Nucleus accumbens (tissue), 56 donors: ENCODE data around the gene SPIRE2.

Source experiments
- DNase-seq, 56 donors: peaks; one replicate each; lab custom pipeline; 2025; lab: John Stamatoyannopoulos, UW

SPIRE2 gene

DNA sequence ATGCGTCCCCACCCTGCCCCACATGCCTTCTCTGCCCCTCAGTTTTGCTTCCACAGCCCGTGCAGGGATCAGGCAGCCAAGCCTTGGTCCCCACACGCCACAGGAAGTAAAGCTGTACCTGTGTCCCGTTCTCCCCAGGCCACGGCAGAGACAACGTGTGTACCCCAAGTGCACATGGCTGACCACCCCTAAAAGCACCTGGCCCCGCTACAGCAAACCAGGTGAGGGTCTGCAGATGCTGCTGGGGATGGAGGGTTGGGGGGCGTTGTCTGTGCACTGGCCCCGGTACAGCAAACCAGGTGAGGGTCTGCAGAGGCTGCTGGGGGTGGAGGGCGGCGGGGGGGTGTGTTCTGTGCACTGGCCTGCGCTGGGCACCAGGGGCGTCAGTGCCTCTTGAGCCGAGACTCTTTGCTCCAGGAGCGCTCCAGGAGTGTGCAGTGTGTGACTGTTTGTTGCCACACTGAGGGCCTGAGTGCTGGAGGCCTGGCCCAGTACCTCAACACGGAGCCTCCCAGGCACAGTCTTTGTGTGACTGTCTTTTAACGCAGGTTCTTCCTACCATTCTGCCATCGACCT is 63.9 kb downstream of the SPIRE2 start:
- DNase-seq, result no peak

DNA sequence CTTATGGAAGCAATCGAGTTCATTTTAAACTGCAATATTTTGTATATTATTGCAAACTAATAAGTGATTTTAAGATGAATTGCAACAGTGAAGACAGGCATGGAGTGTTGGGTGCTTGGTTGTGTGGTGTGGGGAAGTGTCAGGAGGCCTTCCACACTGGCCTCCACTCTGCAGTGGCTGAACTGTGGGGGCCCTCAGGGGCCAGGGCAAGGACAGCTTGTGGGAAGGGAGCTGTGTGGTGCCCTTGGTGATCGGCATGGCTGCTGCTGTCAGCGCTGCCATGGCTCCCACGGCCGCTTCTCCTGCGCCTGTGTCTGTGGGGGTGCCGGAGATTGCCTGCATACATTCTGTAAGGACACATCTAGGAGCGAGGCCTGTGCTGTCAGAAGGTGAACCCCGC is 64.4 kb downstream of the SPIRE2 start:
- DNase-seq, result no peak

DNA sequence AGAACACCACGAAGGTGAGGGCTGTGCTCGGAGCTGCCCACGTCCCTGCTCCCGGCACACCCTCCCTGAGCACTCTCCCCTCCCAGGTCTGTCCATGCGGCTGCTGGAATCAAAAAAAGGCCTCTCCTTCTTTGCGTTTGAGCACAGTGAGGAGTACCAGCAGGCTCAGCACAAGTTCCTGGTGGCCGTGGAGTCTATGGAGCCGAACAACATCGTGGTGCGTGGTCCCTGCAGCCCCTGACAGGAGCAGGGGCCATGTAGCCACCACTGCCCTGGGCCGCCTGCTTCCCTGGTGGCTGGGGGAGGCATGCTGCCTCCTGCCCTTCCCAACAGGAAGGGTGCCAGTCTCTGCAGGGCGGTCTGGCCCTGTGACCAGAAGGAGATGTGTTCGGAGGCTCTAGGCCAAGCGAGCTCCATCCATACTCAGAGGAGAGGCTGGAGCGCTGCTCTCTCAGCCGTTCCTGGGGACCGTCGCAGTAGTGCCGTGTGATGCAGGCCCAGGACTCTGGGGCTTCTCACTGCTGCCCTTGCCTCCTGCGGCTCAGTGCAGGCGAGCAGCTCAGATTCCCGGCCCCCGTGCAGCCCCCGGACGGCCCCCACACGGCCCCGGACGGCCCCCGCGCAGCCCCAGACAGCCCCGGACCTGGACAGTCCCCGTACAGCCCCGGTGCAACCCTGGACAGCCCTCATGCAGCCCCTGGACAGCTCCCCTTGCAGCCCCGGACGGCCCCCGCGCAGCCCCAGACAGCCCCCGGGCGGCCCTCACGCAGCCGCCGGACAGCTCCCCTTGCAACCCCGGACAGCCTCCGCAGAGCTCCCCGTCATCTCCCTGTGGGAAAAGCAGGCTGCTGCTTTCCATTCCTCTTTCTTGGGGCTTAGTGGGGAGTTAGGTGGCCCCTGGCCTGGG is 65.6 kb downstream of the SPIRE2 start:
- no peak for DNase-seq

DNA sequence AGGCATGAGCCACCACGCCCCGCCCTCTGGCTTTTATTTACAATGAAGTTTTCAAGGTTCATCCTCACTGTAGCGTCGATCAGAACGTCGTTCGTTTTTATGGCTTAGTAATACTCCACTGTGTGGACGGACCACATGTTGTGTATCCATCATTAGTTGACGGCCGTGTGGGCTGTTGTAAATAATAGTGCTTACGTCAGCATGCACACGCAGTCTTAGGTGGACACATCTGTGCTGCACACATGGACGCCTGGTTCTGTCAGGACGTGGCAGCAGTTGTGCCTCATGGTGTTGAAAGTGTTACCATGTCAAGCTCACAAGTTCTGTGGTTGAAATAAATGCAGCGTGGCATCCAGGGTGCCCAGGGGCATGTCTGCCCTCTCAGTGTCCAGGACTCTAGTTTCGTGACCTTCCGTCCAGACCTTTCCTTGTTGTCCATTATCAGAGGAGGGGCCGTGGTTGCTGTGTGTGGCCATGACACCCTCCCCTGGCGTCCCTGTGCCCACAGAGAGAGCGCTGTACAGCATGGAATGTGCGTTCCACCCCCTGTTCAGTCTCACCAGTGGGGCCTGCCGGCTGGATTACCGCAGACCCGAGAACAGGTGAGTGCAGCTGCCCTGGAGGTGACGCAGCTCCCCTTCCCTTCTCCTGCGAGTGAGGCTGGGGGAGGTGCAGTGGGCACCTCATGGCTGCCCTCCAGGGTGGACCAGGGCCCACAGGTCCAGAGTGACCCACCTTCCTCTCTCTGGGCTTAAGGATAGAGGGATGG is 67.4 kb downstream of the SPIRE2 start:
- no peak for DNase-seq

DNA sequence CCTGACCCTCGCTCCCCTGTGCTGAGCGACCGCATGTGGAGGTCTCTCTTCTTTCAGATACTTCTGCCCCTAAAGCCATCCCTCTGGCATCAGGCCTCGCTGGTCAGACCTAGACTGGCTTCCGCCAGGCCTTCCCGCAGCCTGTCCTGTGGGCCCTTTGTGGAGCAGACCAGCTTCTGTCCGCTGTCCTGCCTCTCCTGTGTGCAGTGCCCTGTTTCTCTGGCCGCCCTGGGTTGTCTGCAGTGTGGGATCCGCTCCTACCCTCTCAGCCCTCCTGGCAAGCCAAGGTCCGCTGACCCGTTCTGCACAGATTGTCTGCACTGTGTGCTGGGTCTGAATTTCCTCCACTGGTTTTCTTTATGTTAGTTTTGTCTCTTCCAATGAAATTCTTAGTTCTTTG is 68.9 kb downstream of the SPIRE2 start:
- no peak for DNase-seq

DNA sequence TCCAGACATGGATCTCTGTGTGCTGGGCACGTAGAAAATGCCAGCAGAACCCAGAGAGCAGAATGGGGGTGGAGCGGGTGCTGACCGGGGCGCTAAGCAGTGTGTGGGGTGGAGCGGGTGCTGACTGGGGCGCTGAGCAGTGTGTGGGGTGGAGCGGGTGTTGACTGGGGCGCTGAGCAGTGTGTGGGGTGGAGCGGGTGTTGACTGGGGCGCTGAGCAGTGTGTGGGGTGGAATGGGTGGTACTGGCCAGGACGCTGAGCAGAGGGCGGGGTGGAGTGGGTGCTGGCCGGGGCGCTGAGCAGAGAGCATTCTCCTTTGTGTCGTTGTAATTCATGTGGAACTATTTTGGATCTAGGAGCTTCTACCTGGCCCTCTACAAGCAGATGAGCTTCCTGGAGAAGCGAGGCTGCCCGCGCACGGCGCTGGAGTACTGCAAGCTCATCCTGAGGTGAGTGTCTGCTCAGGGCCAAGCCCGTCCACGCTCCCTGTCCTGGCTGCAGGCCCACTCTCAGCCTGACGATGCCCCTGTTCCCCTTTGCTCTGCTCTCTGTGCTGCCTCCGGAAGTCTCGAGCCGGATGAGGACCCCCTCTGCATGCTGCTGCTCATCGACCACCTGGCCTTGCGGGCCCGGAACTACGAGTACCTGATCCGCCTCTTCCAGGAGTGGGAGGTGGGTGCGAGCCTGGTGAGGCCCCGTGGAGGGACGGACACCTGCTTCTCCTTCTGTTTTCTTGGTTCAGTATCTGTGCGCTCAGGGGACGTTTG is 70.1 kb downstream of the SPIRE2 start:
- no peak for DNase-seq

DNA sequence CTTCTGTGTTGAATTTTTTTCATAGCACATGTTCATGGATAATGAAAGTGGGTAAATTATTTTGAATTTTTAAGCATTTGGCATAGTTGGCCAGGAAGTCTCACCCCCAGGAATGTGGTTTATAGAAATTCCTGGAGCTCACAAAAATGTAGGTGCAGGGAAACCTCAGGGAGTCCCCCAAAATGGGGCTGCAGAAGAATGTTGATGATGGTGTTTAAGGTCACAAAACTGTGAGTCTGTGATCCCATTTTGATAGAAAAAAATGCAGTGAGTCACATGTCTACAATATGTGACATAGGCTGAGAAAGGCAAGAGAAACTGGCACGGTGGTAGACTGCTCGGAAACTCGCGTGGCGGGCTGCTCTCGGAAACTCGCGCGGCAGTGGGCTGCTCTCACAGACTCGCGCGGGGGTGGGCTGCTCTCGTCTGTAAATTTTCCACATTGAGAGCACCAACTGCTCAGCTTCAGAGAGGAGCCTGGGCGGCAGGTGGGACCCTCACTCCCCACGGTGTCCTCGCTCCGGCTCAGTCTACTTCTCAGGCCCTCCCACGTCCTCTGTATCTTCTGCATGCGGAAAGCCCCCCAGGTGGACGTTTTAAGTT is 71.7 kb downstream of the SPIRE2 start:
- peak in 1 of 56 donors; percentile 10 for DNase-seq

DNA sequence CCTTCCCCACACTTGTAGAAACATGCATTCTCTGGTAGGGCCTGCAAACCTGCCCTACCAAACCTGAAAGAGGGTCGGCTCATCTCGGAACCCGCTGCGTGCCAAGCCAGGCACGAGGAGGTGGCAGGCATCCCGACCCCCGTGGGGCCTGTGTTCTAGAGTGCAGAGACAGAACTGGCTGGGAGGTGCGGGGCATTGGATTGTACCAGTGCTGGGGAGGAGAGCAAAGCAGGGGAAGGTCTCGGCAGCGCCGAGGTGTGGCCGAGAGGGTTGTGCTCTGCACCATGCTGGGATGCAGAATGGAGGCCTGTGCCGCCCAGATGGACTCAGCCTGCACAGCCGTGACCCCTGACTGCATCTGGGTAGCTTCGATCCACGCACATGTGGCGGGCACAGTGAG is 72.6 kb downstream of the SPIRE2 start:
- DNase-seq, result no peak

DNA sequence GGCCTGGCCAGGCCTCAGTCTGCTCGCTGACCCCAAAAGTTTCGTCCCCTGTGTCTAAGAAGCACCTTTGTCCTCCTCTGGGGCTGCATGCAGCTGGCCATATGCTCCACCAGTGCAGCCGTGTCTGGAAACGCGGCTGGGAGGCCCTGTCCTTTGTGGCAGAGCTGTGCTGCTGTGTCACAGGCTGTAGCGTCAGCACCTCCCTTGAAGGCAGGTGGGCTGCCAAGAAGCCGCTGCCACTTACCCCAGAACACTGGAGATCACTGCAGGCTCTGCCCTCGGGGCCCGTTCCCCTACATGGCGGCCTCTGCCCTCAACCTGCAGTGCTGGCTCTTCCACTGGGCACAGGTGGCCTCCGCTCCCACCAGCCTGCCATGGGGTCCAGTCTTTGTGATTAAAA is 74.7 kb downstream of the SPIRE2 start:
- no peak for DNase-seq

DNA sequence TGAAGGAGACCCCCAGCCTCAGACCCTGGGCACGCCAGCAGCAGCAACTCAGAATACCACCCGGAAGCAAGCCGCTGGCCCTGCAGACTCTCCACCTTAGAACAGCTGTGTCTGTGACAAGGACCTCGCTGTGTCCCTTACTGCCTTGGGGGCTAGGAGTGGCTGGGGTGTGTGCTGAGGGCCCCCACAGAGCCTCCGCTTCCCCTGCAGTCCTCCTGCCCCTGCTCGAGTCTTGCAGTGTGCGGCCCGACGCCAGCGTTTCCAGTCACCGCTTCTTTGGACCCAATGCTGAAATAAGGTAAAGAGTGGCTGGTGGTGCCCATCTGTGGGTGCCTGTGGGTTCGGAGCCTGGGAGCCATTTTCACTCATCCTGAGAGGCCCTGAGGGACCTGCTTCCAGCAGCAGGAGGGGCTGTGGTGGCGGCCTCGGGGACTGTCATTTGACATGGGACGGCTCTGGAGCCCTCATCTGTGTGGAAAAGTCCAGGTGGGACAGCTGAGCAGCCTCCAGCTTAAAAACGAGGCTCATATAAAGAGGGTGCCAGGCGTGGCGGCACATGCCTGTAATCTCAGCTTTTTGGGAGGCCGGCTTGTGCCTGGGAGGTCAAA is 75.7 kb downstream of the SPIRE2 start:
- no peak for DNase-seq

DNA sequence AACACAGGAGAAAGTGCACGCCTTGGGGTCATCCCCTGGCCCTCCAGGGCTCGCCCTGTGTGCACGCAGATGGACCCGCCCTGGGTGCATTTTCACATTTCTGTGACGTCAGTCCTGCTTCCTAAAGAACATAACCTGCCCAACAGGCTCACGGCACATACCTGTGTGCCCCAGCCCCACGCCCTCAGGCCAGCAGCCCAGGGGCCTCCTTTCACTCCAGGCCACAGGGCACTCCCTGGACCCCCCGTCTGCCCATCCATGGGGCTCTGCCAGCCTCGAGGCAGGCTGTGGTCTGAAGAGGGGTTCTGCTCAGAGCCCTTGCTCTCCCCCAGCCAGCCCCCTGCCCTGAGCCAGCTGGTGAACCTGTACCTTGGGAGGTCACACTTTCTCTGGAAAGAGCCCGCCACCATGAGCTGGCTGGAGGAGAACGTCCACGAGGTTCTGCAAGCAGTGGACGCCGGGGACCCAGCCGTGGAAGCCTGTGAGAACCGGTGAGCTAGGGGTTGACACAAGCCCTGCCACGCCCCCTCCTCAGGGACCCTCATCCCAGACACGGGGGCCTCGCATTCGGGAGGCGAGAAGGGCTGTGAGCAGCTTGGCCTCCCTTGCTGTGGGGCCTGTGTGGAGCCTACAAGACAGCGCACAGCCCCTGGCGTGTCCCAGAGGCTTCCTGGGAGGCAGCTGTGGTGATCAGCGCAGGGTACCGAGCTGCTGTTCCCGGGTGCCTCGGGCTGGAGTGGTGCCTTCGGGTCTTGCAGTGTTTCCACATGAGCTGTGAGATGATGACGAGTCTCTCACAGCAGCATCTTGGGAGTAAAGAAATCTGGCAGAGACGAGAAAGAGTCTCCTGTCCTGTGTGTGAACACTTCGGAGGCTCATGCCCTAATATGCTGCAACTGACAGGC is 76.6 kb downstream of the SPIRE2 start:
- DNase-seq, result no peak

DNA sequence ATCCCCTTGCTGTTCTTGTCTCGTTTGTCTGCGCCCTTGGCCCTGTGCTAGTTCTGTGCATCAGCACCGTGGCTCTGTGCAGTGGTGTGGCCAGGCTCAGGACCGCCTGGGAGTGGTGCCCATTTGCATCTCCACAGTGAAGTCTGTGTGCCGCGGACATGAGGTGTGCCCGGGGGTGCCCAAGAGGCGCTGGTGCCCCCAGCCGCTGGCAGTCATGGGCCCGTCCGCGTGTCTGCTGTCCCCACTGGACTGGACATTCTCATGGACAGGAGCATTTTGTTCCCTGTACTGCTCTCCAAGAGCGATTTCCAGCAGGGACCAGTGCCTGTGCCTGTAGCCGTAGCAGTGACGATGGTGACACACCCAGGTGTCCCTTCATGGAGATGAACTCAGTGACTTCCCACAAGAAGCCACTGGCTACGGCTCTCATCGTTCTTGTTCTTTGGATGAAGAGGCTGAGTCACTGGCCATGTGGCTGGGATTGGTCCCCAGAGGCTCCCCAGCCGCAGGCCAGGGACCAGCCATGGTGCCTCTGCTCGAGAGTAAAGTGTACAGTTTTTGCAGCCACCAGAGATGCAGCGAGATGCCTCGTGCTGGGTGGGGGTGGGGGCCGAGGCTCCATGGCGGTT is 77.3 kb downstream of the SPIRE2 start:
- DNase-seq, result no peak

DNA sequence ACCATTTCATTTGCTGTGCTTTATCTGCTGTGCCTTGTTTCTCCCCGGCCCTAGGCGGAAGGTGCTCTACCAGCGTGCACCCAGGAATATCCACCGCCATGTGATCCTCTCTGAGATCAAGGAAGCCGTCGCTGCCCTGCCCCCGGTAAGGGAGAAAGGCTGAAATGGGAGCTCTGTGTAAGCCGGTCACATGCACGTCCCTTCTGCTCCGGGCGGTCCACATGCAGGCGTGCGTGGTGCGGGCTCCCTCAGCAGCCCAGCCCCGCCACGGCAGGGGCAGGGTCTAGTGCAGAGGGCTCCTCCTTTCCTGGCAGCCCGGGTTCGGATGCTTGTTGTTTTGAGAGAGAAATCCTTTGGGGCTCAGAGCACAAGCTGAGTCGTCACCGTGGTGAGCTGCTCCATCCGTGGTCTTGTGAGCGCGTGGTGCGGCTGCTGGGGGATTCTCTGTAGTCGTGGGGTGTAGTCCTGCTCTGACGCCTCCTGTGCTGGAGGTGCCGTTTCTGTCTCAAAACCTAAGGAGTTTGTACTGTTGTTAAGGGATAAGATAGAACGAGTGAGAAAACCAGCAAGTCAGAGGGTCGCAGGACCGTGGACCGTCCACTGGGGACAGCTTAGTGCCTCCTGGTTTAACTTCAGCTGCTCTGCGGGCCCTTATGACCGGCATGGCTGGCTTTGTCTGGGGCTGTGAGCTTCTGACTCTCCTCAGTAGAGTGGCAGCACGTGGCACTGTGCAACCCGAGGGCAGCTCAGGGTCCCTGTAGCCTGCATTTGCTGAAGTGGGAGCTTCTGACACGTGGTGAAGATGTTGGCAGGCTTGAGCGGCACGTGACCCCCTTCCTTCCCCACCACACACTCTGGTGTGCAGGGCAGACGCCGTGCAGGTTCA is 78.1 kb downstream of the SPIRE2 start:
- DNase-seq, result no peak

DNA sequence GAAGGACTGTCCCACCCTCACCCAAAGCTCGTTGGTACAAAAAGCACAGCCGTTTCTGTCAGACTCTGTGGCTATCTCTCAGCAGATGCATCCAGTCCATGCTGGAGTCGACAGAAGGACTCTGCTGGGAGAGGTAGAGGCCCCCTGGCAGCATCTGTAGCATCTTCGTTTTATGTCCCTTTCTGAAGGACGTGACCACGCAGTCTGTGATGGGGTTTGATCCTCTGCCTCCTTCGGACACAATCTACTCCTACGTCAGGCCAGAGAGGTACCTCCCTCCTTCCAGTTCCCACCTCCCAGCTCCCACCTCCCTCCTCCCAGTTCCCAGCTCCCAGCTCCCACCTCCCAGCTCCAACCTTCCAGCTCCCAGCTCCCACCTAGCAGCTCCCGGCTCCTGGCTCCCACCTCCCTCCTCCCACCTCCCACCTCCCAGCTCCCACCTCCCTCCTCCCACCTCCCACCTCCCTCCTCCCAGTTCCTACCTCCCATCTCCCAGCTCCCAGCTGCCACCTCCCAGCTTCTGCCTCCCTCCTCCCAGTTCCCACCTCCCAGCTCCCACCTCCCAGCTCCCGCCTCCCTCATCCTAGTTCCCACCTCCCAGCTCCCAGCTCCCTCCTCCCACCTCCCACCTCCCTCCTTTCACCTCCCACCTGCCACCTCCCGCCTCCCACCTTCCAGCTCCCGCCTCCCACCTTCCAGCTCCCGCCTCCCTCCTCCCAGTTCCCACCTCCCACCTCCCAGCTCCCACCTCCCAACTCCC is 79.0 kb downstream of the SPIRE2 start:
- no peak for DNase-seq

DNA sequence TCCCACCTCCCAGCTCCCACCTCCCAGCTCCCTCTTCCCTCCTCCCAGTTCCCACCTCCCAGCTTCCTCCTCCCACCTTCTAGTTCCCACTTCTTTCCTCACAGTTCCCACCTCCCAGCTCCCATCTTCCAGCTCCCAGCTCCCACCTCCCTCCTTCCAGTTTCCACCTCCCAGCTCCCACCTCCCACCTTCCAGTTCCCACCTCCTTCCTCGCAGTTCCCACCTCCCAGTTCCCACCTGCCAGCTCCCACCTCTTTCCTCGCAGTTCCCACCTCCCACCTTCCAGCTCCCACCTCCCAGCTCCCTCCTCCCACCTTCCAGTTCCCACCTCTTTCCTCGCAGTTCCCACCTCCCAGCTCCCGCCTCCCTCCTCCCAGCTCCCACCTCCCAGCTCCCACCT is 80.0 kb downstream of the SPIRE2 start:
- DNase-seq, result no peak
